ENCODE measurements around the gene LTBP3.

Gene LTBP3

GRCh38 chr11:65558002-65558929 lies at the start of gene LTBP3:
Gene LTBP3 (minus strand): TSS chr11:65558359. CDS start chr11:65557959, 400 bp downstream.
- peak within 1 kb of the TSS; percentile 72 for H3K4me3 ChIP-seq (ENCODE audit: low read depth, low read length)
- no peak for TF ChIP-seq CTCF (IDR thresholded peaks at IDR 0.05; ENCODE audit: low read depth, low read length)
- in situ Hi-C loops (cut with HindIII; ENCODE audit: low sequenced_read_pairs) = no loop called here
- peak; percentile 90 for DNase-seq (ENCODE audit: low read depth, low spot score)

- no peak overlapping the region for H3K4me3 ChIP-seq (ENCODE audit: low read depth, low read length)
- in situ Hi-C loops (cut with HindIII; ENCODE audit: low sequenced_read_pairs) = no loop called here
- TF ChIP-seq CTCF (IDR thresholded peaks at IDR 0.05; ENCODE audit: low read depth, low read length) = no peak
- peak; percentile 97 for DNase-seq (ENCODE audit: low read depth, low spot score)
These were observed 48.9 kb upstream of the LTBP3 start for GRCh38 chr11:65606876-65607613.

GRCh38 chr11:65604258-65604657 lies 46.1 kb upstream of the LTBP3 start:
- in situ Hi-C loops (cut with HindIII; ENCODE audit: low sequenced_read_pairs) = no loop called here
- no peak for TF ChIP-seq CTCF (IDR thresholded peaks at IDR 0.05; ENCODE audit: low read depth, low read length)
- DNase-seq (ENCODE audit: low read depth, low spot score) = no peak
- no peak overlapping the region for H3K4me3 ChIP-seq (ENCODE audit: low read depth, low read length)

- no peak for DNase-seq (ENCODE audit: low read depth, low spot score)
- H3K4me3 ChIP-seq (ENCODE audit: low read depth, low read length) = no peak overlapping the region
- in situ Hi-C loops (cut with HindIII; ENCODE audit: low sequenced_read_pairs) = no loop called here
- no peak for TF ChIP-seq CTCF (IDR thresholded peaks at IDR 0.05; ENCODE audit: low read depth, low read length)
These were observed 41.7 kb upstream of the LTBP3 start for GRCh38 chr11:65599955-65600246.

GRCh38 chr11:65599216-65599954 lies 41.2 kb upstream of the LTBP3 start:
- H3K4me3 ChIP-seq (ENCODE audit: low read depth, low read length) = no peak overlapping the region
- in situ Hi-C loops (cut with HindIII; ENCODE audit: low sequenced_read_pairs) = no loop called here
- DNase-seq (ENCODE audit: low read depth, low spot score) = no peak
- no peak for TF ChIP-seq CTCF (IDR thresholded peaks at IDR 0.05; ENCODE audit: low read depth, low read length)

- in situ Hi-C loops (cut with HindIII; ENCODE audit: low sequenced_read_pairs) = no loop called here
- DNase-seq (ENCODE audit: low read depth, low spot score) = no peak
- H3K4me3 ChIP-seq (ENCODE audit: low read depth, low read length) = no peak overlapping the region
- TF ChIP-seq CTCF (IDR thresholded peaks at IDR 0.05; ENCODE audit: low read depth, low read length) = no peak
These were observed 40.1 kb upstream of the LTBP3 start for GRCh38 chr11:65598258-65598699.
